Nephron (organoid): ENCODE results near the gene AP4B1.

Source experiments
- H3K27ac Mint-ChIP-seq, 3 experiments: 2 replicates each; pipeline ENCODE4 v1.8.0; 2020; ENCODE audit warnings: mixed read lengths in 3 of 3, mild to moderate bottlenecking in 2 of 3, moderate library complexity in 1 of 3
- H3K27me3 Mint-ChIP-seq: 2 replicates; pipeline ENCODE4 v1.8.0; 2021; ENCODE audit warnings: low read depth, mild to moderate bottlenecking, moderate library complexity, mixed read lengths
- H3K36me3 Mint-ChIP-seq: 2 replicates; pipeline ENCODE4 v1.8.0; 2020; ENCODE audit warnings: low read depth, mixed read lengths
- H3K4me1 Mint-ChIP-seq: 2 replicates; pipeline ENCODE4 v1.8.0; 2020; ENCODE audit warnings: mixed read lengths
- H3K4me3 Mint-ChIP-seq, 3 experiments: 2 replicates each; pipeline ENCODE4 v1.8.0; 2020; ENCODE audit warnings: mild to moderate bottlenecking in 3 of 3, mixed read lengths in 3 of 3, moderate library complexity in 2 of 3
- H3K9me3 Mint-ChIP-seq: 2 replicates; pipeline ENCODE4 v1.8.0; 2020; ENCODE audit warnings: mixed read lengths
- TF ChIP-seq, protein P1 (sequence below), 3 experiments: fragments of 200-600 bp; sonication (generic); IDR thresholded peaks; one replicate each; pipeline ENCODE4 v1.5.0; 2021; ENCODE audit warnings: antibody characterized with exemption in 3 of 3; ENCODE audit not compliant: unreplicated experiment in 3 of 3

The AP4B1 gene

DNA sequence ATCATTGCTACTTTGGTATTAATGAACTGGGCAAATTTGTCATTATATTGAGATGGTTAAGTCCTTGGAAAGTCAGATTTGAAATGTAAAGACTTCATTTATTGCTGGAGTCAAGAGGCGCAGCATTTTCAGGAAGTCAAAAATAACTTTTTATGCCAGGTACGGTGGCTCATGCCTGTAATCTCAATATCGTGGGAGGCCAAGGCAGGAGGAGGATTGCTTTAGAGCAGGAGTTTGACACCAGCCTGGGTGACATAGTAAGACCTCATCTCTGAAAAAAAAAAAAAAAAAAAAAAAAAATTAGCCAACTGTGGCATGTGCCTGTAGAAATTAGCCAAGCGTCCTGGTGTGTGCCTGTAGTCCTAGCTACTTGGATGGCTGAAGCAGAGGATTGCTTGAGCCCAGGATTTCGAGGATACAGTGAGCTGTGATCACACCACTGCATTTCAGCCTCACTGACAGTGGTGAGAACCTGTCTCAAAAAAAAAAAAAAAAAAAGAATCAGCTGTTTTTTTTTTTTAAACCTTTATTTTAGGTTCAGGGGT is 30.0 kb upstream of the AP4B1 start:
- H3K27me3 Mint-ChIP-seq: no peaks in the 10 kb centered on the region
- no peak overlapping the region for H3K4me3 Mint-ChIP-seq
- no peak overlapping the region for H3K27ac Mint-ChIP-seq
- peaks cover 46% of the 10 kb centered on the region for H3K4me1 Mint-ChIP-seq
- TF ChIP-seq, protein P1, sequence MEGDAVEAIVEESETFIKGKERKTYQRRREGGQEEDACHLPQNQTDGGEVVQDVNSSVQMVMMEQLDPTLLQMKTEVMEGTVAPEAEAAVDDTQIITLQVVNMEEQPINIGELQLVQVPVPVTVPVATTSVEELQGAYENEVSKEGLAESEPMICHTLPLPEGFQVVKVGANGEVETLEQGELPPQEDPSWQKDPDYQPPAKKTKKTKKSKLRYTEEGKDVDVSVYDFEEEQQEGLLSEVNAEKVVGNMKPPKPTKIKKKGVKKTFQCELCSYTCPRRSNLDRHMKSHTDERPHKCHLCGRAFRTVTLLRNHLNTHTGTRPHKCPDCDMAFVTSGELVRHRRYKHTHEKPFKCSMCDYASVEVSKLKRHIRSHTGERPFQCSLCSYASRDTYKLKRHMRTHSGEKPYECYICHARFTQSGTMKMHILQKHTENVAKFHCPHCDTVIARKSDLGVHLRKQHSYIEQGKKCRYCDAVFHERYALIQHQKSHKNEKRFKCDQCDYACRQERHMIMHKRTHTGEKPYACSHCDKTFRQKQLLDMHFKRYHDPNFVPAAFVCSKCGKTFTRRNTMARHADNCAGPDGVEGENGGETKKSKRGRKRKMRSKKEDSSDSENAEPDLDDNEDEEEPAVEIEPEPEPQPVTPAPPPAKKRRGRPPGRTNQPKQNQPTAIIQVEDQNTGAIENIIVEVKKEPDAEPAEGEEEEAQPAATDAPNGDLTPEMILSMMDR (IDR thresholded peaks at IDR 0.05; ENCODE audit: unreplicated experiment in 3 of 3): no peak
- H3K9me3 Mint-ChIP-seq: no peaks in the 10 kb centered on the region
- H3K36me3 Mint-ChIP-seq: no peaks in the 10 kb centered on the region

DNA sequence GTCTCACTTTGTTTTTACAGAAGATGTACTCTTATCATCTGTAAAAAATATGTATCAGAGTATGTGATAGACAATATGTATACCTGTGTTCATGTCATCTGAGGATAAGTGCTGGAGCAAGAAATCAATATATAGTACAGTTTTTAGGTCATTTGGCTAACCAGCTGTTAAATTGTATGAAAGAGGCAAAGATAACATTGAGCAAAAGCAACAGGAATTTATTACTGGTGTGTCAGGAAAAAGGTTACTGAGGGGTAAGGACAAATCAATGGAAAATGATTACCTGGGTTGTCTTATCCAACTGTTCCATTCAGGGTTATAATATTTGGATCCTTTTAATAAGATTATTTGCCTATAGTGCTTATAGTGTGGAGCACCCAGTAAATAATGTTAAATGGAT is 29.4 kb upstream of the AP4B1 start:
- H3K4me3 Mint-ChIP-seq: no peak overlapping the region
- no peak overlapping the region for H3K27ac Mint-ChIP-seq
- peaks cover 43% of the 10 kb centered on the region for H3K4me1 Mint-ChIP-seq

DNA sequence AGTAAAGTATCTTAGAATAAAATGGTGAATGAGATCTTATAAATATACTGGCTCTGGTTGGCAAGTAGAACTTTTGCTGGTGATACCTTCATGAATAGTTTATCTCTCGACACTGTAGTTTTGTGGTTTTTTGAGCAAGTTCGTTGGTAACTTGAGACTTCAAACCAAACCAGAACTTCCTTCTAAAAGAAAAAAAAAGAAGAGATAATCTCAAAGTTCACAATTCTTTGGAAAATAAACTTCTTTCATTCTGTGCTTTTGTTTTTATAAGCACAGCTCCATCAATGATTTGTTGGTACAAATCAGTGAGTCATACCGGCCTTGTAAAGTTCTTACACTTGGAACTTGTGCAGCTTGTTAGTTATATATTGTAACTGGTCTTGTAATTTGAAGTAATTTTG is 26.9 kb upstream of the AP4B1 start:
- Mint-ChIP-seq H3K27ac (peak overlapping the region; percentile 65 to 86 (median 86)), H3K9me3 (no peaks in the 10 kb centered on the region), H3K27me3 (no peaks in the 10 kb centered on the region), H3K36me3 (no peaks in the 10 kb centered on the region), H3K4me3 (peak overlapping the region; percentile 91 to 97 (median 92)), H3K4me1 (peaks cover 47% of the 10 kb centered on the region)
- TF ChIP-seq, protein P1 (IDR thresholded peaks at IDR 0.05; ENCODE audit: unreplicated experiment in 3 of 3): no peak

More for the DNA sequence above, 29.4 kb upstream of the AP4B1 start:
- Mint-ChIP-seq H3K9me3 (no peaks in the 10 kb centered on the region), H3K27me3 (no peaks in the 10 kb centered on the region), H3K36me3 (no peaks in the 10 kb centered on the region)
- TF ChIP-seq, protein P1 (IDR thresholded peaks at IDR 0.05; ENCODE audit: unreplicated experiment in 3 of 3): no peak

DNA sequence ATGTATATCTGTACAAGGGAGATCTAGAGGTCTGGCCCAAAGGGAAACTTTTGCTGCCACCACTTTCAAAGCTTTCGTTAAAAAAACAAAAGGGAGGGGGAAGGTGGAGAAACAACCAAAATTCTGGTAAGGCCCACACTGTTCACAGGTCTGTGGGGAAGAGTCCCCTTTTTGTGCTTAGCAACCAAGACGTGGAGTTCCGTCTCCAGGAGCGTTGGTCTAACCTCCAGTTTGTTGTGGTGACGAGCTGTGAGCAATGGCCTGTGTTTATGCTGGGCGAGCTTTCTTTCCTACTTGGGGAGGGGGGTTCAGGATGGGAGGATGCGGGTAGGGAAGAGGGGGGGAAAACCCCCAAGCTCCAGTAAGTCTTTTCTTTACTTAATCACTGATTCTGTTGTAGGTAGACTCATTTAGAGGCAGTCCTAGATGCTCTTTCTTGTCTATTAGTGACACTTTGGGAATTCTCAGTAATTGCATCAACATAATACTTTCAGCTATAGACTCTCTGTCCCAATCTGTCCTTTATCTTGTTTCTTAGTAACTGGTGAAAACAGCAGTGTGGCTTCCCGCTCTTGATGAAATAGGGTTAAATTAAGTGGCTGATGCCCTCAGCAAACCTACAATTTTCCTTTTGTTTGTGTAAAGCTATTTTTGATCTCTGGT is 26.0 kb upstream of the AP4B1 start:
- peak overlapping the region; percentile 65 to 86 (median 86) for H3K27ac Mint-ChIP-seq
- H3K36me3 Mint-ChIP-seq: no peaks in the 10 kb centered on the region
- H3K27me3 Mint-ChIP-seq: peaks cover 1% of the 10 kb centered on the region
- TF ChIP-seq, protein P1 (IDR thresholded peaks at IDR 0.05; ENCODE audit: unreplicated experiment in 3 of 3): no peak
- H3K4me1 Mint-ChIP-seq: peaks cover 47% of the 10 kb centered on the region
- peak overlapping the region; percentile 91 to 97 (median 92) for H3K4me3 Mint-ChIP-seq
- no peaks in the 10 kb centered on the region for H3K9me3 Mint-ChIP-seq

DNA sequence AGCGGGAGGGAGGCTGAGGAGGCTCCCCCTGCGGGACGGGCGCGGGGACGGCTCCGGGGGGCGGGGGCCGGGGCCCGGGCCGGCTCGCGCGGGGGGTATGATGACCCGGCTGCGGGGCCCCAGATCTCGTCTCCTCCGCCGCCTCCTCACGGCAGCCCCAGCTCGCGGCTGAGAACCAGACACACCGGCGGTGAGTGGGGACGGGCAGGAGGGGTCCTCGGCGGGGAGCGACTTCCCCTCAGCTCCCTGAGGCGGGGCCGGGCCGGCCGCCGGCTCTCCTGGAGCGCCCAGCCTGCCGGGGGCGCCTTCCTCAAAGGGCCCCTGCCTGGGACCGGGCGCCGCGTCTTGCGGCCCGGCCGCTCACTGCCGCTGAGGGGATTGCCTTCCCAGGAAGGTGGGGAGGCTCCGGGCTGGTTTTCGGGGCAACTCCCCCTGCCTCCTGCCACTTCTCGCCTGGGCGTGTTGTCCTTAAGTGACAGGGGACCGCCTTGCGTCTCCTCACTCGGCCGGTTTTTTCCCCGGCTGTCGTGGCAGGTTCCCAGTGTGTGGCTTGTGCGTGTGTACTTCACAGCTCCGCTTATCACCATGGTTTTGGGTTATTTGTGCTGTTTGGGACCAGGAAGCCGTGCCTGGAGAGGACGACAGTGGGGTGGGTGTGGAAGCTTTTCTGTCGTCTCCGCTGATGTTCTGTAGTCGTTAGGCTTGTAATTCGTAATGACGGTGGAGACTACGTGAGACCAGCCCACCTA is 25.3 kb upstream of the AP4B1 start:
- peak overlapping the region; percentile 86 to 90 (median 86) for H3K27ac Mint-ChIP-seq
- peaks cover 47% of the 10 kb centered on the region for H3K4me1 Mint-ChIP-seq
- peaks cover 8% of the 10 kb centered on the region for H3K27me3 Mint-ChIP-seq
- TF ChIP-seq, protein P1 (IDR thresholded peaks at IDR 0.05; ENCODE audit: unreplicated experiment in 3 of 3): peak in 1 of 3 experiments; percentile 33
- peak overlapping the region; percentile 91 to 97 (median 92) for H3K4me3 Mint-ChIP-seq
- no peaks in the 10 kb centered on the region for H3K36me3 Mint-ChIP-seq
- H3K9me3 Mint-ChIP-seq: no peaks in the 10 kb centered on the region
